IPS DF 19.7 (cell line): ENCODE data around the gene LIMS2.
A peak's percentile ranks its signal among the peaks of the same experiment; 100 is the strongest.

Experiments used
- DNase-seq: peaks from one replicate; pipeline ENCODE4 v3.0.0-alpha.2; 2013; ENCODE audit warnings: low read depth, low spot score

Gene LIMS2

DNA sequence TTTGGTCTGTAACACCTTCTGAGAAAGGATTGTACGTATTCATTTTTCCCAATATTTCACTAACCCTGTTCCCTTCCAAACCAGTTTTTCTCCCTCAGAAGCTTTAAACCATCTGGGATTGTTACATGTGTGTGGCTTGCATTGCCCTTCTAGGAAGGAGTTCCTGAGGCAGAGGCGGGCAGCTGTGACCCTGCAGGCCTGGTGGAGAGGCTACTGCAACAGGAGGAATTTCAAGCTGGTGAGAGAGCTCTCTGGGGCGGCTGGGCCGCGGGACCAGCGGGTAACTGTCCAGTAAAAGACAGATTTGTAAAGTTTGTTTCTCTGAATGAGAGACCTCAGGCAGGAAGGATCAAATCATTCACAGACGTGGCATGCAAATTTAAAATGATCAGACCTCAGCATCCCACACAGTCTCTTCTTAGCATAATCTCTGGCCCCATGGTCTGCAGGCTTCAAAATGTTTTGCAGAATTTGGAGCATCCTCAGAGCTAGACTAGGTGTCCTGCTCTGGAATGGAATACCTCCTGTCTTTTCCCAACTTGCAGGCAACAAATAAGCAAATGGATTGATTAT is 69.6 kb downstream of the LIMS2 start:
- DNase-seq = no peak

DNA sequence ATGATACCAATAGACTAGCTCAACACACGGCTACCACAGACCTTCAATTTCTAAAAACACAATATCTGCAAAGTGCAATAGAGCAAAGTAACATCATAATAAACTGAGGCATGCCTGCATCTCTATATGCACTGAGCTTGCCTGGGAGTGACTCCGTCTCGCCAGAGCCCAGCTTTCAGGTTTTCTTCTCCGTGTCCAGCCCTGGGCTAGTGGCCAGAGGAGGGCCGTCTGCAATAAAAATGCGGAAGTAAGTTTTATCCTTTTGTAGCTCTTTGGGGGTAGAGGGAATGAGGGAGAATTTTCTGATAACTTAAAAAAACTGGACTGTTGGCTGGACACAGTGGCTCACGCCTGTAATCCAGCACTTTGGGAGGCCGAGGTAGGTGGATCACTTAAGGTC is 70.3 kb downstream of the LIMS2 start:
- no peak for DNase-seq

DNA sequence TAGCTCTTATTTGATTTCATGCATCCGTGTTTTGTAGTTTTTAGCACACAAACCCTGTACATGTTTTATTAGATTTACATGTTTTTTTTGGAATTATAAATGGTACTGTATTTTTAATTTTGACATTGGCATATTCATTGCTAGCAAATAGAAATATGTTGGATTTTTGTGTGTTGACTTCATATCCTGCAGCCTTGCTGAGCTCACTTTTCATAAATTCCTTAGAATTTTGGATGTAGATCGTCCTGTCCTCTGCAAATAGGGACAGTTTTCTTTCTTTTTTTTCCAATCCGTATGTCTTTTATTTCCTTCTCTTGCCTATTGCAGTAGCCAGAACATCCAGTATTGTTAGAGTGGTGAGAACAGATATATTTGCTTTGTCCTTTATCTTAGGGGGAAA is 76.1 kb downstream of the LIMS2 start:
- no peak for DNase-seq

DNA sequence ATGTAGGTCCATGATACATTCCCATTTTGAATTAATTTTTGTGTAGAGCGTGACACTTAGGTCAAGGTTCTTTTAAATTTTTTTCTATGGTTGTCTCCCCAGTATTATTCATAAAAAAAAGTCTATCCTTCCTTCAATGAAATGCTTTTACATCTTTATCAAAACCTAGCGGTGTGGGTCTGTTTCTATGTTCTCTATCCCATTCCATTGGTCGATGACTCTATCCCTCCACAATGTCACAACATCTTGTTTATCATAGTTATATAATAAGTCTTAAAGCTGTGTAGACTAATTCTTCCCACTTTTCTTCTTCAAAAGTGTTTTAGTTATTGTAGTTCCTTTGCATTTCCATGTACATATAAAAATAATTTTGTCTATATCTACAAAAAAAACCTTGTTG is 76.6 kb downstream of the LIMS2 start:
- DNase-seq = no peak

DNA sequence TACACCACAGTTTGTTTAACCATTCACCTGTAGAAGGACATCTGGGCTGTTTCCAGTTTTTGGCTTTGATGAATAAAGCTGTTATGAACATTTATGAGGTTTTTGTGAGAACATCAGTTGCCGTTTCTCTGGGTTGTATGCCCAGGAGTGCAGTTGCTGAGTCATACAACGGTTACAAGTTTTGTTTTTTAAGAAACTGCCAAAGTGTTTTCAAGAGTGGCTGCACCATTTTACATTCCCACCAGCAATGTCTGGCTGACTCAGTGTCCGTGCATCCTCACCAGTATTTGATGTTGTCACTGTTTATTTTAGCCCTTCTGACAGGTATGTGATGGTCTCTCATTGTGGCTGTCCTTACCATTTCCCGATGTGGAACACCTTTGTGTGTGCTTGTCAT is 77.3 kb downstream of the LIMS2 start:
- DNase-seq = no peak

DNA sequence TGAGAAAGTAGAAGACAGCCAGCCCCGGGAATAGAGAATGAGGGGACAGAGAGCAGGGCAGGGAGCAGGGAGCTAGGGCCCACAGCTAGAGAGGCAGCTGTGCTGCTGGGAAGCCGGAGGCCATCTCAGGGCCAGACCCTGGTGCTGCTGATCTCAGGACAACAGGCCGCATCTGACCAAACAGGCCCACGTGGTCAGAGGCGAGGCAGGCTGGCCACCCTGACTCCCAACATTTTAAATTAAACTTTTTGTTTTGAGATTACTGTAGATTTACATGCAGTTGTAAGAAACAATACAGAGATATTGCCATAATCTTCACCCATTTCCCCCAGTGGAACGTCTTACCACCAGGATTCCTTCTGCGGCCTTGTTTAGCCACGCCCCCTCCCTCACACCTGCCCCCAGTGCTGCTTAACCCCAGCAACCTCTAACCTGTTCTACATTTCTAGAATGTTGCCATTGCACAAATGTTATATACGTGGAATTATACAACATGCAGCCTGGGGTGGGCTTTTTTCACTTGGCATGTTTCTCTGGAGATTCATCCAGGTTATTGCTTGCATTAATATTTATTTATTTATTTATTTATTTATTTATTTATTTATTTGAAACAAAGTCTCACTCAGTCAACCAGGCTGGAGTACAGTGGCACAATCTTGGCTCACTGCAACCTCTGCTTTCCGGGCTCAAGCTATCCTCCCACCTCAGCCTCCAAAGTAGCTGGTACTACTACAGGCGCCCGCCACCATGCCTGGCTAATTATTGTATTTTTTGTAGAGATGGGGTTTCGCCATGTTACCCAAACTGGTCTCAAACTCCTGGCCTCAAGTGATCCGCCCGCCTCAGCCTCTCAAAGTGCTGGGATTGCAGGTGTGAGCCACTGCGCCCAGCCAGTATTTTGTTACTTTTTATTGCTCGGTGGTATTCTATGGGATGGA is 78.0 kb downstream of the LIMS2 start:
- no peak for DNase-seq

DNA sequence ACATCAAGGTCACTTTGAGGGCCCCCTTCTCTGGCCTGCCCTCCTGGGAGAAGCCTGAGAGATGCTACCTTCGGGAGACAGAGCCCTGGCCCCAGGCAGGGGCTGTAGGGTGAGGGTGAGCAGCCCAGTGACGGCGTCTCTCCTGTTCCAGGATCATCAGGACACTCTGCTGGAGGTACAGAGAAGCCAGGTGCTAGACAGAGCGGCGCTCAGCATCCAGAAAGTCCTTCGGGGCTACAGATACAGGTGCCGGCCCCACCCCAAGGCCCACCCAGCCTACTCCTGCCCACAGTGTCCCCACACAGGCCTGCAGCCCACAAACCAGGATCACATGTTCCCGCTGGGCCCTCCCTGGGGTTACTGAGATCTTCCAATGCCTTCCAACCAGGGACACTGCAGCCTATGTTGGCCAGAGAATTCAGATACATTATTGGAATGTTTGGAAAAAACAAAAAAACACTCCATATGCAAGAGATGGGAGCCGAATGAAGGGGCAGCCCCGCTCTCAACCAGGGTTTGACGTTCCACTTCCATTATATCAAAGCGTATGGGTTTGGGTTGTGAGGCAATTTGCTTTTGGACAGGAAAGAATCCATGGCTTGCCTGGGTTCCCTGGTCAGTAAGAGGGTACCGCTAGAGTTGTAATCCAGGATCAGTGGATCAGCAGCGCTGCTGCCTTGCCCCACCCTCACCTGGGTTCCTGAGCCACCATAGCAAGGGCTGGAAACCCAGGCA is 78.9 kb downstream of the LIMS2 start:
- DNase-seq = no peak

DNA sequence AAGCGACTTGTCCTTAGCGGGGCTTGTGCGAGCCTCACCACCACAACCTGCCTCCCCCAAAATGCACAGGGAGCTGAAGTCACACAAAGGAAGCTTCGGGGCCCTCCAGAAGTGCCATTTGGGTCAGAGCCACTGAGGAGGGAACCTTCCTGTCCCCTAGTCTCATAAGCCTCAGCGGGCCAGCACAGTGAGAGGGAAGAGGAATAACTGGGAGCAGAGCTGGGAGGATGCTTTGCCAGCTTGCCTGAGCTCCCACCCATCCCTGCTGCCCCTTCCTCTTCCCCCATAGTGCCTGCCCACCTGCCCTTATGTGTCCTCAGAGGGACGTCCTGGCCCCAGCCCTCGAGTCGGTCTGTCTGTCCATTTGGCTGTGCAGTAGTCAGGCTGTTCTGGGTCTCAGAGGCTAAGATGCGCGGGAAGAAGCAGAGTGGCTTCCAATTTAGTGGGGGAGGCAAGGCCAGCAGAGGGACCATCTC is 81.2 kb downstream of the LIMS2 start:
- DNase-seq = no peak

DNA sequence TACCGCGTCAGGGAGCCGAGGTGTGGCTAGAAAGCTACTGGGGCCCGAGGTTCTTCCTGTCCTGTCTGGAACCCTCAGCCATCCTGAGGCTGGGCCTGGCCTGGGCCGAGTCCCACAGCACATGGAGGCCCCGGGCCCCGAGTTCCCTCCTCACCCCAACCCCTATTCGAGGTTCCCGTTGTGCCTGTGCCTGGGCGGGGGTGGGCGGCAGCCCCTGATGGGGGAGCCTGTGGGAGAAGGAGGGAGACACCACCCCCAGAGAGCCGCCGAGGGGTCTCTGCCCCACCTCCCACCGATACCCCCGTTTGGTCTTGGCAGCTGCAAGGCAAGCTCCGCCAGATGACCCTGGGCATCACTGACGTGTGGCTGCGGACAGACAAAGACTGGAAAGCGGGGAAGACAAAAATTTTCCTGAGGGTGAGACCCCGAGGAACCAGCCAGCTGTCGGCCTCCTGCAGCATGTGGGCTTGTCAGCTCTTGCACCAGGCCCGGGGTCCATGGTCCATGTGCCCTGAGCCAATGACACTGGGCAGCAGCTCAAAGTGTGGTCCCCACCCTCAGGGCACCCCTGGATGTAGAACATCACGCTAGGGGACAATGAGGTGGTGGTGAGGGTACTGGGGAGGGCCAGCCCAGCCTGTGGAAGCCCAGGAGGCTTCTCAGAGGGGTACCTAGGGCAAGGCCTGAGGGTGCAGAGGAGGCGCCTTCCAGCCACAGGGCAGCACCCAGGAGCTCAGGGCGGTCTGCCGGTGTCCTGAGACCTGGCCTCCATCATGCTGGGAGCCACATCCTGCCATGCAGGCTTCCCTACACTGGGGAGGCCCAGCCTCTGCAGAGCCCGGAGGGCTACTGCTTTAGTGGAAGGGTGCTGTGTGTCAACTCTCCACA is 81.9 kb downstream of the LIMS2 start:
- no peak for DNase-seq

DNA sequence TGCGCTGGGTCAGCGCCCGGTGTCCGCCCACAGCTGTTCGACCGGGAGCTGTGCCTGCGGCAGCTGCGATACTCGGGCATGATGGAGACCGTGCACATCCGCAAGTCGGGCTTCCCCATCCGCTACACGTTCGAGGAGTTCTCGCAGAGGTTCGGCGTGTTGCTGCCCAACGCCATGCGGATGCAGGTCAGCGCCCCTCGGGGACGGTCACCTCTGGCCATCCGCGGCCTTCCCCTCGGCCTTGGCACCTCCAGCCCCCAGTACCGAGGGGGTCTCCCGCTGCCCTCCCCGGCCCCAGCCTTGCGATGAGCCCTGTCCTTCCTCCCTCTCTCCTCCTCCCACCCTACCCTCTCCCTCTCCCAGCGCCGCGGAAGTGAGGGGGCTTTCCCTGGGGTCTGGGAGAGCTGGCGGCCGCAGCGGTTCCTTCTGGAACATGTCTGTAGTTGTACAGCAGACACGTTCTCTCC is 82.5 kb downstream of the LIMS2 start:
- DNase-seq = no peak

DNA sequence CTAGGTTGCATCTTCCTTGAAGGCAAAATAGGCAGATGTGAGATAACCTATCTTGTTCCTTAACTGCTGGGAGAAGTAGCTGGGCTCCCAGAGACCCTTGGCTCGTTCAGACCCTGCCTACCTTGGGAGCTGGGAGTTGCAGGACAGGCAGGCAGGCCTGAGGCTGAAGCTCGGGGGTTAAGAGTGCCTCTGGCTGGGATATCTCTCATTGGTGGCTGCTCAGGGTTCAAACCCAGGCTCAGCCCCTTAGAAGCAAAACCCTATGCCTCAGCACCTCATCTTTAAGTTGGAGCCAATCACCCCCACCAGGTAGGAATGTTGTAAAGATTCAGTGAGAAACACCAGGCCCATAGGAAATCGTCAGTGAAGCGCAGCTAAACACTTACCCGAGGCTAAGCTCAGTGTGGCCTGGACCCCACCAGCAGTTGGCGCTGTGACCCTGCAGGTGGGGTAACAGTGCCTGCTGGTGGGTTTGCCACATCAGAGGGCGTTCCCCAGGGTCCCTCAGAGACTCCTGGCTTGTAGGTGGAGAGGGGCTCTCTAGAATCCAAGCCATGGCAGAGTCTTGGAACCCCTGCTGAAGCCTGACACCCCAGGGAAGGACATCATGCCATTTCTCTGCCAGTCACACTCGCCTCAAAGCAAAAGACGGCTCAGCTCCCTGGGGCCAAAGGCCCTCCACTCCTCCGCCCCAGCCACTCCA is 84.0 kb downstream of the LIMS2 start:
- DNase-seq = peak; percentile 75

DNA sequence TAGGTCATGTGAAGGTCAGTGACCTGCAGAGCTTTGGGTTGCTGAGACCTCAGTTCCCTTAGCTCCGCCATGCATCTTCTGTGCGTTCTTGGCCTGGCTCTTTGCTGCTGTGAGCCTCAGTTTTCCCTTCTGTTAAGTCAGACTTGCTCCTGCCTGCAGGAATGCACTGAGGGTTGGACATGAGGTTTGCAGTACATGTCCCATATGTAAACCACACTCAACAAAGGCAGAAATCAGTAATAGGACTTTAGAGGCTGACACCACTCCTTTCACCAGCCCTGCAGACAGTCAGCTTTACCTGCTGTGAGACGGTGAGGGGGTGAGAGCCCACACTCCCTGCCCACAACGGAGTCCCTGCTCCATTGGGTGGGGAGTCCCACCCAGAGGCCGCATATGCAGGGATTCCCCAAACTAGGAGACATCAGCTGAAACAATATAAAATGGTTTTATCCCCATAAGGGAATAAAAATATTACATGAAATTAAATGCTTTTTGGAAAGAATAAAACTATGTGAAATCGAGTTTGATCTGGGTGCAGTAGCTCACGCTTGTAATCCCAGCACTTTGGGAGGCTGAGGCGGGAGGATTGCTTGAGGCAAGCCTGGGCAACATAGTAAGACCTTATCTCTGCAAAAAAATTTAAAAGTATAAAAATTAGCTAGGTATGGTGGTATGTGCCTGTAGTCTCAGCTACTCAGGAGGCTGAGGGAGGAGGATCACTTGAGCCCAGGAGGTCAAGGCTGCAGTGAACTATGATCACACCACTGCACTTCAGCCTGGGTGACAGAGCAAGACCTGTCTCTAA is 84.7 kb downstream of the LIMS2 start:
- DNase-seq = no peak

DNA sequence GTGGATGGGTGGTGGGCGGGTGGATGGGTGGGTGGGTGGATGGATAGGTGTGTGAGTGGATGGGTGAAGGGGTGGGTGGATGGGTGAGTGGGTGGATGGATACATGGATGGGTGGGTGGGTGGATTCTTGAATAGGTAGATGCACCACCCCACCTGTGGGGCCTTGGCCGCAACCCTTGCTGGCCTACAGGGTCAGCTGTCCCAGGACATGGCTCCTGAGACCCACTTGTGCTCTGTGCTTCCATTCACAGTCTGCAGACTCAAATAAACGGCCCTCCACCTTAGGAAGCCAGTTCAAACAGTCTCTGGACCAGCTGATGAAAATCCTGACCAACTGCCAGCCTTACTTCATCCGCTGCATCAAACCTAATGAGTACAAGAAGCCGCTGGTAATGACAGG is 85.5 kb downstream of the LIMS2 start:
- DNase-seq = no peak

DNA sequence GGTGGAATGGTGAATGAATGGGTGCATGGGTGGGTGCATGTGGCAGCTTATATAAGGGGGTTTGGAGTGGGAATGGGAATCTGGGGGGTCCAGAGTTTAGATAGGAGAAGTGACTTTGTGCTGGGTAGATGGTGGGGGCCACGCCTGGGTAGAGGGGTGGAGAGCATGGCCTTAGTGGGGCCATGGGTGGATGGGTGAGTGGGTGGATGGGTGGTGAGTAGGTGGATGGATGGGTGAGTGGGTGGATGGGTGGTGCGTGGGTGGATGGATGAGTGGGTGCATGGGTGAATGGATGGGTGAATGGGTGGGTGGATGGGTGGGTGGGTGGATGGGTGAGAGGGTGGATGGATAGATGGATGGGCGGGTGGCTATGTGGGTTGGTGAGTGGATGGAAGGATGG is 86.0 kb downstream of the LIMS2 start:
- DNase-seq = no peak
